HEK293T (cell line): Measurements from ENCODE around the gene TBL1X.

Experiments
- BHLHE40 ChIP-seq: fragments of 450-650 bp; IDR thresholded peaks from 2 replicates; pipeline ENCODE4 v1.6.1; 2016; ENCODE audit warnings: mild to moderate bottlenecking, moderate library complexity, borderline replicate concordance
- ELF4 ChIP-seq: fragments of 450-650 bp; IDR thresholded peaks from 2 replicates; pipeline ENCODE4 v1.6.1; 2017; ENCODE audit warnings: antibody characterized with exemption
- FOXA1 ChIP-seq: fragments of 450-650 bp; IDR thresholded peaks from 2 replicates; pipeline ENCODE4 v1.6.1; 2016; ENCODE audit warnings: mild to moderate bottlenecking
- SUZ12 ChIP-seq: fragments of 450-650 bp; IDR thresholded peaks from 2 replicates; pipeline ENCODE4 v1.6.1; 2016; ENCODE audit warnings: mild to moderate bottlenecking
- TARDBP ChIP-seq: fragments of 450-650 bp; IDR thresholded peaks from 2 replicates; pipeline ENCODE4 v1.6.1; 2016
- TF ChIP-seq, protein P1 (sequence below): fragments of 450-650 bp; IDR thresholded peaks from 2 replicates; pipeline ENCODE4 v1.6.1; 2016

GRCh38 chrX:9466124-9466495 is 1.3 kb downstream of the TBL1X start:
- TF ChIP-seq, protein P1, sequence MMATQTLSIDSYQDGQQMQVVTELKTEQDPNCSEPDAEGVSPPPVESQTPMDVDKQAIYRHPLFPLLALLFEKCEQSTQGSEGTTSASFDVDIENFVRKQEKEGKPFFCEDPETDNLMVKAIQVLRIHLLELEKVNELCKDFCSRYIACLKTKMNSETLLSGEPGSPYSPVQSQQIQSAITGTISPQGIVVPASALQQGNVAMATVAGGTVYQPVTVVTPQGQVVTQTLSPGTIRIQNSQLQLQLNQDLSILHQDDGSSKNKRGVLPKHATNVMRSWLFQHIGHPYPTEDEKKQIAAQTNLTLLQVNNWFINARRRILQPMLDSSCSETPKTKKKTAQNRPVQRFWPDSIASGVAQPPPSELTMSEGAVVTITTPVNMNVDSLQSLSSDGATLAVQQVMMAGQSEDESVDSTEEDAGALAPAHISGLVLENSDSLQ, result no peak
- TF ChIP-seq FOXA1, result no peak
- no peak for TF ChIP-seq TARDBP
- TF ChIP-seq SUZ12, result no peak
- no peak for TF ChIP-seq BHLHE40
- no peak for TF ChIP-seq ELF4
